K562 (cell line): ENCODE data around the gene DPP10. TPM values are rescaled to one million over a fixed set of nuclear protein-coding genes. Genes with fewer than 3 reads are reported as not detected.

Experiments
- ATAC-seq: fragments of 200-7000 bp; cut with Tn5 transposase; 3 replicates; pipeline ENCODE4 v1.9.1; 2020; ENCODE audit warnings: moderate library complexity
- BruUV-seq: library from RNA; stranded (reverse); fragments of 400-500 nt; replicated peaks from 2 replicates; lab custom pipeline; 2021; lab: Mats Ljungman, UMichigan
- CTCF ChIA-PET: fragments of 300-600 bp; formaldehyde crosslinking; extraction: SDS; loops from one replicate; lab custom pipeline; 2021; ENCODE audit warnings: low intra/inter-chr PET ratio; lab: Yijun Ruan, JAX
- POLR2A ChIA-PET: fragments of 300-600, 350-650 bp; sonication (Branson Sonifier 250); formaldehyde crosslinking; extraction: SDS; loops from one replicate; lab custom pipeline; 2021; ENCODE audit warnings: antibody characterized with exemption, inconsistent platforms; lab: Yijun Ruan, JAX
- DNase-seq, 4 experiments: peaks; one replicate each; pipeline versions ENCODE4 v3.0.0 to v3.0.0-alpha.2; 2011 to 2018; ENCODE audit warnings: low spot score in 3 of 4, mixed read lengths in 3 of 4; ENCODE audit errors: extremely low read depth in 1 of 4
- FAIRE-seq: peaks from 2 replicates; lab custom pipeline; 2011; peaks lifted over from hg19 to GRCh38; lab: Jason Lieb, UNC
- H2AFZ ChIP-seq: 2 replicates; pipeline ENCODE4 v1.6.0; 2011; ENCODE audit warnings: low read depth, low read length, control low read depth, inconsistent platforms
- H3K27ac ChIP-seq: fragments of 200-600 bp; 3 replicates; pipeline ENCODE4 v1.8.0; 2011; ENCODE audit warnings: low read depth, mild to moderate bottlenecking, control low read depth, inconsistent platforms, low read length, moderate library complexity, mixed read lengths; ENCODE audit errors: extremely low read depth
- H3K27me3 ChIP-seq, 2 experiments: fragments of 300-600 bp in 1 of 2; 2 replicates in 1 of 2; 3 replicates in 1 of 2; pipeline versions ENCODE4 v1.6.0 to v1.8.0; 2011; ENCODE audit warnings: inconsistent platforms in 2 of 2, low read length in 2 of 2, mild to moderate bottlenecking in 1 of 2, mixed read lengths in 1 of 2, moderate library complexity in 1 of 2; ENCODE audit not compliant: control insufficient read depth in 2 of 2, insufficient read depth in 2 of 2
- H3K36me3 ChIP-seq: fragments of 300-600 bp; 3 replicates; pipeline ENCODE4 v1.8.0; 2011; ENCODE audit warnings: mild to moderate bottlenecking, low read length, inconsistent platforms; ENCODE audit not compliant: control insufficient read depth, insufficient read depth
- H3K4me1 ChIP-seq, 2 experiments: fragments of 200-600 bp in 1 of 2; replicated peaks in 1 of 2; 2 replicates in 1 of 2; 3 replicates in 1 of 2; pipeline versions ENCODE4 v1.5.1 to v1.8.0; 2011; ENCODE audit warnings: inconsistent platforms in 2 of 2, low read length in 2 of 2, mild to moderate bottlenecking in 1 of 2, mixed read lengths in 1 of 2, moderate library complexity in 1 of 2; ENCODE audit not compliant: control insufficient read depth in 2 of 2, insufficient read depth in 2 of 2
- H3K4me2 ChIP-seq: 2 replicates; pipeline ENCODE4 v1.6.1; 2011; ENCODE audit warnings: low read length, control low read depth, inconsistent platforms, mixed read lengths; ENCODE audit not compliant: insufficient read depth
- H3K4me3 ChIP-seq: fragments of 200-600 bp; sonication (generic), shearing (Covaris generic); 2 replicates; pipeline ENCODE4 v1.5.1; 2016; ENCODE audit warnings: control low read depth, inconsistent platforms
- H3K79me2 ChIP-seq: fragments of 200-600 bp; 3 replicates; pipeline ENCODE4 v1.8.0; 2011; ENCODE audit warnings: low read length, inconsistent platforms; ENCODE audit not compliant: control insufficient read depth, insufficient read depth
- H3K9ac ChIP-seq, 2 experiments: 2 replicates each; pipeline versions ENCODE4 v1.6.0 to v1.6.1; 2011; ENCODE audit warnings: low read depth in 2 of 2, low read length in 2 of 2, control low read depth in 1 of 2, inconsistent platforms in 1 of 2, mild to moderate bottlenecking in 1 of 2, mixed read lengths in 1 of 2; ENCODE audit not compliant: insufficient read depth in 1 of 2
- H3K9me1 ChIP-seq: one replicate; pipeline ENCODE4 v1.6.0; 2011; ENCODE audit warnings: inconsistent platforms, mild to moderate bottlenecking, low read length, moderate library complexity; ENCODE audit not compliant: control insufficient read depth, insufficient read depth
- H3K9me3 ChIP-seq: replicated peaks from 2 replicates; pipeline ENCODE4 v1.5.1; 2011; ENCODE audit warnings: low read depth, low read length, inconsistent platforms; ENCODE audit not compliant: control insufficient read depth, insufficient read depth
- H4K20me1 ChIP-seq: replicated peaks from 2 replicates; pipeline ENCODE4 v1.6.1; 2011; ENCODE audit warnings: low read length, inconsistent platforms, mixed read lengths; ENCODE audit not compliant: control insufficient read depth, insufficient read depth
- ATF1 ChIP-seq, 2 experiments: fragments of 450-650 bp in 1 of 2; IDR thresholded peaks; 2 replicates each; pipeline ENCODE4 v1.6.1; 2016; ENCODE audit warnings: missing compliant biosample characterization in 1 of 2, missing genetic modification characterization in 1 of 2
- HEY1 ChIP-seq: fragments of 250-450 bp; sonication (Bioruptor Pico); IDR thresholded peaks from 2 replicates; pipeline ENCODE4 v1.5.0; 2020; ENCODE audit warnings: mild to moderate bottlenecking, moderate library complexity, borderline replicate concordance
- NCOA1 ChIP-seq: fragments of 450-650 bp; IDR thresholded peaks from 2 replicates; pipeline ENCODE4 v1.6.1; 2016; ENCODE audit warnings: low read depth
- ZNF282 ChIP-seq: sonication (generic); formaldehyde crosslinking; IDR thresholded peaks from 2 replicates; pipeline ENCODE4 v1.8.1; 2023; ENCODE audit warnings: missing genetic modification reagents
- WGBS: fragments of 100-300 bp; shearing (Covaris generic); methylation state at CpG from one replicate; pipeline ENCODE4 v1.1.6; 2016; ENCODE audit warnings: low coverage, mixed read lengths; ENCODE audit not compliant: insufficient coverage; ENCODE audit errors: missing lambda C conversion rate; 5-methylcytosine and 5-hydroxymethylcytosine counted together
- in situ Hi-C: fragments of 300-500 bp; cut with MboI; formaldehyde crosslinking; loops from 4 replicates; pipeline ENCODE4 v1.15.0; 2018; ENCODE audit warnings: inconsistent platforms, mixed read lengths
- intact Hi-C: fragments of 100-400 bp; cut with micrococcal nuclease; formaldehyde crosslinking; loops from 2 replicates; pipeline ENCODE4 v1.14.2; 2022
- polyA plus RNA-seq, 8 experiments: library from polyadenylated mRNA; depleted of rRNA in 4 of 8; stranded (reverse) in 5 of 8; unstranded in 3 of 8; fragments of >200 nt; fragmentation: Nextera tagmentation in 2 of 8; fragmentation: Illumina TruSeq in 1 of 8; extraction: Ambion mirVana in 2 of 8; extraction: Trizol in 1 of 8; gene quantifications; 2 replicates each; pipeline versions ENCODE4 v1.2.1 to v1.2.3, GENCODE V29; 2011 to 2014; ENCODE audit warnings: inconsistent platforms in 1 of 8, missing spikeins in 1 of 8
- total RNA-seq, 7 experiments: library from RNA; depleted of rRNA in 6 of 7; stranded (reverse); fragments of >200 nt in 6 of 7; fragmentation: Illumina TruSeq in 2 of 7; extraction: Trizol in 2 of 7; gene quantifications; 2 replicates each; pipeline versions ENCODE4 v1.2.1 to v1.2.3, GENCODE V29; 2011 to 2021; ENCODE audit warnings: low replicate concordance in 1 of 7
- TF ChIP-seq, protein P1 (sequence below): fragments of 450-650 bp; IDR thresholded peaks from 2 replicates; pipeline ENCODE4 v1.6.1; 2018; ENCODE audit warnings: mild to moderate bottlenecking, low read depth; ENCODE audit not compliant: partially characterized antibody

Gene DPP10
- total and polyA plus RNA-seq, 9 of the 15 experiments (the other 6 are each of a cell fraction or from before 2014, with no cell fraction given): not detected

DNA sequence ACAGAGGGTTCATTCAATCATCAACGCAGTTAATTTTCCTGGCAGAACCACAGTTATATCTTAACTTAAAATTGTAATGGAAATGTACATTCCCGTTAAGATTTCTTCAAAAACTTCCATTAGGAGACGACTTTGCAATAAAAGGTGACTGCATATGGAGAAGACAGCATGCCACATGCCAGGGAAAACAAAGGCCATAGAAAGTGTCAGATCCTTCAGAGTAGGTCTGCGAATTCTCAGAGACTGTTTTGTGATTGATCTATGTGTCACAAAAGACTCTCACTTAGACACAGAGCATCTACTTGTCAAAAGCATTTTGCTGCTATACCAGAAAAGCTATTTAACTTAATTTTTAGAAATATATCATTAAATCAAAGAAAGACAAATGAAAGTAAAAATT is 274.6 kb downstream of the DPP10 start:
- in situ Hi-C loops: no loop called here
- Histone ChIP-seq H2AFZ (no peak overlapping the region), H3K9me3 (no peaks in the 10 kb centered on the region; the same call in 1 of the 2 replicates), H3K4me3 (no peak overlapping the region), H3K9ac (no peak overlapping the region), H3K27ac (no peak overlapping the region), H3K36me3 (no peaks in the 10 kb centered on the region), H3K4me1 (no peaks in the 10 kb centered on the region), H4K20me1 (no peaks in the 10 kb centered on the region), H3K27me3 (no peaks in the 10 kb centered on the region), H3K79me2 (no peaks in the 10 kb centered on the region), H3K9me1 (no peaks in the 10 kb centered on the region), H3K4me2 (no peak overlapping the region)
- ATAC-seq: no peak
- BruUV-seq: no TSS peak
- TF ChIP-seq, protein P1, sequence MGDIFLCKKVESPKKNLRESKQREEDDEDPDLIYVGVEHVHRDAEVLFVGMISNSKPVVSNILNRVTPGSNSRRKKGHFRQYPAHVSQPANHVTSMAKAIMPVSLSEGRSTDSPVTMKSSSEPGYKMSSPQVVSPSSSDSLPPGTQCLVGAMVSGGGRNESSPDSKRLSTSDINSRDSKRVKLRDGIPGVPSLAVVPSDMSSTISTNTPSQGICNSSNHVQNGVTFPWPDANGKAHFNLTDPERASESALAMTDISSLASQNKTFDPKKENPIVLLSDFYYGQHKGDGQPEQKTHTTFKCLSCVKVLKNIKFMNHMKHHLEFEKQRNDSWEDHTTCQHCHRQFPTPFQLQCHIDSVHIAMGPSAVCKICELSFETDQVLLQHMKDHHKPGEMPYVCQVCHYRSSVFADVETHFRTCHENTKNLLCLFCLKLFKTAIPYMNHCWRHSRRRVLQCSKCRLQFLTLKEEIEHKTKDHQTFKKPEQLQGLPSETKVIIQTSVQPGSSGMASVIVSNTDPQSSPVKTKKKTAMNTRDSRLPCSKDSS: no peak
- ChIA-PET CTCF (no interaction called here), POLR2A (no interaction called here)
- intact Hi-C loops: no loop called here
- no peak for DNase-seq
- WGBS: 4% methylated on average over 4 of the region's 4 CpGs
- FAIRE-seq: no peak

DNA sequence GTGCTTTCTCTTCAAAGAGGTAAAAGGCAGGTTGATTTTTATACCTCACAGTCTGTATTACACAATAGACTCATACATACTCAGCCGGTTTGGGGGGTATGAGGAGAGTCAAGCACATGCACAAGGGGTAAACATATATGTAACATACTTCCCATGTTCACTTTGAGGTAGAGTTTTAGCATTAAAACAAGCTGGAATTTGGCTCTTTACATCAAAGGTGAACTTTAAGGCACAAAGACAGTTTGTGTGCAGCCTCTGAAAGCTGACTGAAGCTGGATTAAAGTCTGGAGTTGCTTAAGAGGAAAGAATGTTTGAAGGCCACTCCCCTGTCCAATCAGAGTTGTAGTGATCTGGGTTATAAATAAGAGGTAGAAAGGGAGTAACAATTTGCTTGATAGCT is 282.0 kb downstream of the DPP10 start:
- ChIA-PET POLR2A (no interaction called here), CTCF (no interaction called here)
- intact Hi-C loops (no loop called here), in situ Hi-C loops (no loop called here)
- Histone ChIP-seq H3K9me1 (no peaks in the 10 kb centered on the region), H4K20me1 (no peaks in the 10 kb centered on the region), H2AFZ (no peak overlapping the region), H3K27me3 (no peaks in the 10 kb centered on the region), H3K36me3 (no peaks in the 10 kb centered on the region), H3K79me2 (no peaks in the 10 kb centered on the region), H3K4me3 (no peak overlapping the region), H3K4me2 (no peak overlapping the region), H3K9me3 (peaks cover 2% of the 10 kb centered on the region; the same call in 1 of the 2 replicates)
- 0% methylated on average over 1 of the region's 1 CpG for WGBS
- FAIRE-seq (no peak), ATAC-seq (no peak)
- no TSS peak for BruUV-seq
- TF ChIP-seq ZNF282 (no peak), ATF1 (CRISPR knock-in tag; IDR thresholded peaks at IDR 0.05) (no peak), ATF1 (tag; IDR thresholded peaks at IDR 0.05) (no peak), HEY1 (CRISPR knock-in tag) (no peak), NCOA1 (no peak)
- TF ChIP-seq, all 486 proteins: peak for 0
- Histone ChIP-seq H3K27ac (no peak overlapping the region), H3K9ac (no peak overlapping the region), H3K4me1 (no peaks in the 10 kb centered on the region)
- DNase-seq: no peak
